Common myeloid progenitor, CD34-positive (primary cell): Measurements from ENCODE around the gene ZBTB22.

Source experiments
- CTCF ChIA-PET: fragments of 350-600 bp; sonication (Branson Sonifier 250); formaldehyde crosslinking; loops from one replicate; lab custom pipeline; 2021; ENCODE audit warnings: antibody characterized with exemption; lab: Charles Lee
- POLR2A ChIA-PET: fragments of 350-600 bp; sonication (Branson Sonifier 250); formaldehyde crosslinking; loops from one replicate; lab custom pipeline; 2021; ENCODE audit warnings: antibody characterized with exemption; lab: Charles Lee
- DNase-seq, 3 donors: peaks; one replicate each; pipeline versions ENCODE4 v3.0.0 to v3.0.0-alpha.2; 2013
- H3K27ac ChIP-seq, 2 experiments: 1 replicate in 1 of 2; 2 replicates in 1 of 2; pipeline ENCODE4 v1.7.0; 2013; ENCODE audit warnings: inconsistent platforms in 2 of 2, low read length in 2 of 2, mild to moderate bottlenecking in 2 of 2, low read depth in 1 of 2, moderate library complexity in 1 of 2; ENCODE audit not compliant: severe bottlenecking in 2 of 2, insufficient read depth in 1 of 2, poor library complexity in 1 of 2
- H3K27me3 ChIP-seq, 5 experiments: replicated peaks in 2 of 5; 1 replicate in 3 of 5; 2 replicates in 2 of 5; pipeline versions ENCODE4 v1.6.1 to v1.7.0; 2013; ENCODE audit warnings: low read length in 4 of 5, mild to moderate bottlenecking in 2 of 5, moderate library complexity in 2 of 5, inconsistent platforms in 1 of 5; ENCODE audit not compliant: insufficient read depth in 5 of 5, control insufficient read depth in 4 of 5
- H3K36me3 ChIP-seq, 4 experiments: 1 replicate in 2 of 4; 2 replicates in 2 of 4; pipeline versions ENCODE4 v1.6.1 to v1.7.0; 2013; ENCODE audit warnings: low read length in 3 of 4, control low read depth in 1 of 4, mild to moderate bottlenecking in 1 of 4; ENCODE audit not compliant: control insufficient read depth in 4 of 4, insufficient read depth in 4 of 4
- H3K4me1 ChIP-seq, 4 experiments: 1 replicate in 3 of 4; 2 replicates in 1 of 4; pipeline versions ENCODE4 v1.6.1 to v1.7.1; 2013; ENCODE audit warnings: low read length in 3 of 4, mild to moderate bottlenecking in 3 of 4, control low read depth in 1 of 4, inconsistent platforms in 1 of 4, moderate library complexity in 1 of 4; ENCODE audit not compliant: control insufficient read depth in 4 of 4, insufficient read depth in 4 of 4; ENCODE audit errors: control extremely low read depth in 1 of 4
- H3K4me3 ChIP-seq, 7 experiments: 1 replicate in 4 of 7; 2 replicates in 3 of 7; pipeline versions ENCODE4 v1.5.1 to v1.7.0; 2013; ENCODE audit warnings: mild to moderate bottlenecking in 7 of 7, low read length in 6 of 7, moderate library complexity in 6 of 7, inconsistent platforms in 2 of 7, low read depth in 2 of 7, control low read depth in 1 of 7; ENCODE audit not compliant: insufficient read depth in 4 of 7, control insufficient read depth in 1 of 7; ENCODE audit errors: extremely low read depth in 1 of 7
- H3K9me3 ChIP-seq, 5 experiments: 1 replicate in 4 of 5; 2 replicates in 1 of 5; pipeline versions ENCODE4 v1.6.1 to v1.7.1; 2013; ENCODE audit warnings: low read length in 4 of 5, mild to moderate bottlenecking in 2 of 5, inconsistent platforms in 1 of 5, low read depth in 1 of 5, moderate library complexity in 1 of 5; ENCODE audit not compliant: control insufficient read depth in 4 of 5, insufficient read depth in 2 of 5; ENCODE audit errors: control extremely low read depth in 1 of 5
- WGBS: methylation state at CpG from one replicate; pipeline ENCODE4 v1.1.5; 2013; ENCODE audit not compliant: insufficient coverage; 5-methylcytosine and 5-hydroxymethylcytosine counted together

Gene ZBTB22

DNA sequence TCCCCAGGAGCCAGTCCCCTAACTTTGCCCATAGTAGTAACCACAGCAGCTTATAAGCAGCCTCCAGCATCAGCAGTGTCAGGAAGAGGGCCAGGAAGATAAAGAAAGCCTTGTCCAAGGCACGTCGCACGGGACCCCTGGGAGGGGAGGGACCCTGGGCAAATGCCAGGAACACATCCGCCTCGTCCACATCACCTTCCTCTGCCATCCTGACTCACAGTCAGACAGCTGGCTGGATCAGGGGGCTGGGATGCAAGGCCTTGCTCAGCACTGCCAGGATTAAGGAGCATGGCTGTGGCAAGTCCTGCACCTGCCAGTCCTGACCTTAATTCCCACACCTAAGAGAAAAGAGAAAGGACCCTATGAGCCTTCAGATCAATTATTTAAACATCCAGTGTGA is 11.5 kb upstream of the ZBTB22 start:
- no peak overlapping the region for H3K4me3 ChIP-seq
- POLR2A ChIA-PET, result no interaction called here
- H3K36me3 ChIP-seq, result no peaks in the 10 kb centered on the region
- no peaks in the 10 kb centered on the region for H3K9me3 ChIP-seq
- no peaks in the 10 kb centered on the region for H3K27me3 ChIP-seq
- peaks cover 3 to 9% (median 5%) of the 10 kb centered on the region in 4 experiments for H3K4me1 ChIP-seq
- H3K27ac ChIP-seq, result no peak overlapping the region
- WGBS, result 93% methylated on average over 3 of the region's 5 CpGs
- no peak for DNase-seq
- CTCF ChIA-PET, result interaction anchor here (0.6 to 1.0 kb wide), 3 partner anchors 11 to 229 kb away, joined by 4 to 5 read pairs (median 4); partner anchors contain the start of gene ZBTB22

DNA sequence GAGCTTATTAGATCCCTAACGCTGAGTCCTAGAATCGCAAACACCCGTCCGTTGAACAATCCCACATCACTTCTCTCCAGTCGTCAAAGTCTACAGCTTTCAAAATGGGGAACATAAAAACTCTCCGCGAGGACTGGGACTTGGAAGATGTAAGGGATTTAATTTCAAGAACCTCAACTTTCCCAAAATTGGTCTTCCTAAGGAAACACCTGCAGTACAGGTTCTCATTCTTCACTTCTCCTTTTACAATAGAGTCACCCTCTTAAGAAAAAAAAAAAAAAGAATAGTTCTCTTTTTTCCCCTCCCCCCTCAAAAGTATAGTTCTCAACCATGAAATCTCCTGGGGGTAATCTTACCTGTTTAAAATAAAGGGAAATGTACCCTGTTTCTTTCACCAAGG is 6.6 kb upstream of the ZBTB22 start:
- H3K36me3 ChIP-seq, result peaks cover 8 to 27% (median 21%) of the 10 kb centered on the region in 4 experiments
- CTCF ChIA-PET, result interaction anchor here (0.6 to 1.4 kb wide), 4 partner anchors 8 to 98 kb away, joined by 3 read pairs; no protein-coding TSS in a partner anchor
- peaks cover 10 to 46% (median 28%) of the 10 kb centered on the region in 4 experiments for H3K4me1 ChIP-seq
- no peaks in the 10 kb centered on the region for H3K9me3 ChIP-seq
- H3K27ac ChIP-seq, result peak overlapping the region in 1 of 2 experiments; percentile 94
- no peaks in the 10 kb centered on the region for H3K27me3 ChIP-seq
- 0% methylated on average over 6 of the region's 7 CpGs for WGBS
- peak; percentile 47 to 71 (median 68) for DNase-seq
- POLR2A ChIA-PET, result interaction anchor here (0.6 to 1.3 kb wide), 4 partner anchors 11 to 52 kb away, joined by 3 to 4 read pairs (median 3); partner anchors contain the start of genes RPS18 and VPS52
- peak overlapping the region in 6 of 7 experiments; percentile 79 to 94 (median 90) for H3K4me3 ChIP-seq

DNA sequence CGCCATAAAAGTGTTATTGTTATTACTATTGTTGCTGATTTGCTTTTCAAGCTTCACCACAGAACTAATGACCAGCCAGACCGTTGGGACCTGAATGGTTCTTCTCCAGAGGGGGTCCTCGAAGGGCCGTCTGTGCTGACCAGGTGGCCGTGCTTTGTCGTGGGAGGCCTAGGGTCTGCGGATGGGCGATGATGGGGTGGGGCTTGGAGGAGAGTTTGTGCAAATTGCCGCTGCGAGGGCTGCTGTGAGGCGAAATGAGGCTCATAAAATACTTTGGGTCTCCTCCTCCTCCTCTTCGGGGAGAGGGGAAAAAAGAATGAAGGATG is 6.0 kb upstream of the ZBTB22 start:
- CTCF ChIA-PET, result interaction anchor here (0.7 to 1.4 kb wide), 3 partner anchors 9 to 25 kb away, joined by 3 read pairs; no protein-coding TSS in a partner anchor
- Histone ChIP-seq H3K27ac (peak overlapping the region; percentile 85 to 94), H3K4me3 (peak overlapping the region; percentile 50 to 94 (median 90)), H3K27me3 (no peaks in the 10 kb centered on the region), H3K9me3 (no peaks in the 10 kb centered on the region), H3K36me3 (peaks cover 8 to 33% (median 25%) of the 10 kb centered on the region in 4 experiments), H3K4me1 (peaks cover 10 to 51% (median 31%) of the 10 kb centered on the region in 4 experiments)
- POLR2A ChIA-PET, result interaction anchor here (0.6 to 1.3 kb wide), 4 partner anchors 10 to 52 kb away, joined by 3 to 4 read pairs (median 3); partner anchors contain the start of genes RPS18 and VPS52
- DNase-seq, result peak in 1 of 3 donors; percentile 32
- 0% methylated on average over 7 of the region's 12 CpGs for WGBS

DNA sequence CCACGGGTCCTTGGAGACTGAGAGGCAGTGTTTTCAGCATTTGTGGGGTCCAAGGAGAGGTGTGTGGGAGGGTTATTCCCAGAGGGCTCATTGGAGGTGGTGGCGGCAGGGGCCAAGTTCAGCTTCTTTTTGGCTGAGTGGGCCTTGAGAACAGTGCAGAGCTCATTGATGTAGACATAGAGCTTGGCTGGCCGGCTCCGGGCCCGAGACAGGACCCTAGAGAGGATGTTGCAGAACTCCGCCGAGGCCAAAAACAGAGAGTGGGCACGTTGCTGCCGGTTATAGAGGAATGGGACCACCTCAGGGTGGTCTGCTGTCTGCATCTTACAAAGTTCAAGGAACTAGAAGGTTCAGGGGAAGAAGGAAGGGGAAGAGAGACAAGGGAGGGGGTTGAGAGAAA is 3.7 kb upstream of the ZBTB22 start:
- CTCF ChIA-PET, result interaction anchor here (0.9 kb wide), 1 partner anchor 9 kb away, joined by 3 read pairs; no protein-coding TSS in a partner anchor

DNA sequence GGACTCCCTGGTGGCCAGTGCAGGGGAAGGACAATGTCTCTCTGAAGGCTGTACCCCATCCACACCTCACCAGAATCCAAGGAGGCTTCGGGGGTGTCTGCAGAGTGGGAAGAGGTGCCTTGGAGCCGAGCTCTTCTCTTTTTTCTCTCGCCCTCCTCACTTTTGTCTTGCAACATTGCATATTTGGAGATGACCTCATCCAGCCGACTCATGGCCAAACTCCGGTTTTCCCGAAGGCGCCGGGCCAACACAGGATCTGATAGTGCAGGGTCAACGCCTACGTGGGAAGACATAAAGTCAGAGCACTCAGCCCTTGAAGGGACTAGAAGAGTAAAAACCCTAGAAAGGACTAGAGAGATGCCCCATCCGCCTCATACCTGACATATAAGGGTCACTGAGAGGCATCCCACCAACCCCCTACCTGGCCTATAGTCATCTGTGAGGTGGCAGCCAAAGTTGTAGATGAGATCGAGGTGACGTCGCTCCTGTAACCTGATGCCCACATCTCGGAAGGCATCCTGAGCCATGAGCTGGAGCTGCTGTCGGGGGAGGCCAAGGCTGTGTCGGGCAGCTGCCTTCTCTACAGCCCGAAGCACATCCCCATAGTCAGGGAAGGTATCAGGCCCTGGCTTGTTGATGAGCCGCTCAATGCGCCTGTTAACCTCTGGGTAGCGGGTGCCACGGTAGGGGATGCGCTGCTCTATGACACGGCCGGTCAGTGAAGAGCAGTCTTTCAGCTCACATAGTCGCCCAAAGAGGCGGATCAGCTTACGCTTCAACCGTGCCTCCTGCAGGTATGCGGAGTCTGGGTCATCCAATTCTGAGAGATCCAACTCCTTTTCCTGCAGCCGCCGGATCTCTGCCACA is 3.0 kb upstream of the ZBTB22 start:
- Histone ChIP-seq H3K9me3 (no peaks in the 10 kb centered on the region), H3K27me3 (no peaks in the 10 kb centered on the region), H3K27ac (peak overlapping the region in 1 of 2 experiments; percentile 28), H3K36me3 (peaks cover 8 to 37% (median 29%) of the 10 kb centered on the region in 4 experiments), H3K4me1 (peaks cover 10 to 71% (median 44%) of the 10 kb centered on the region in 4 experiments), H3K4me3 (peak overlapping the region in 1 of 7 experiments; percentile 37)
- CTCF ChIA-PET, result interaction anchor here (0.6 to 0.9 kb wide), 2 partner anchors 9 to 22 kb away, joined by 3 read pairs; no protein-coding TSS in a partner anchor
- POLR2A ChIA-PET, result interaction anchor here (0.5 kb wide), 1 partner anchor 15 kb away, joined by 3 read pairs; no protein-coding TSS in a partner anchor
- WGBS, result 96% methylated on average over 28 of the region's 32 CpGs
- no peak for DNase-seq

More for the DNA sequence above, 3.7 kb upstream of the ZBTB22 start:
- POLR2A ChIA-PET, result interaction anchor here (0.5 kb wide), 1 partner anchor 14 kb away, joined by 3 read pairs; no protein-coding TSS in a partner anchor
- no peak for DNase-seq
- H3K4me1 ChIP-seq, result peaks cover 10 to 67% (median 42%) of the 10 kb centered on the region in 4 experiments
- H3K27me3 ChIP-seq, result no peaks in the 10 kb centered on the region
- H3K27ac ChIP-seq, result peak overlapping the region; percentile 25 to 94
- peaks cover 8 to 36% (median 27%) of the 10 kb centered on the region in 4 experiments for H3K36me3 ChIP-seq
- peak overlapping the region in 2 of 7 experiments; percentile 91 to 93 for H3K4me3 ChIP-seq
- 87% methylated on average over 8 of the region's 9 CpGs for WGBS
- no peaks in the 10 kb centered on the region for H3K9me3 ChIP-seq

DNA sequence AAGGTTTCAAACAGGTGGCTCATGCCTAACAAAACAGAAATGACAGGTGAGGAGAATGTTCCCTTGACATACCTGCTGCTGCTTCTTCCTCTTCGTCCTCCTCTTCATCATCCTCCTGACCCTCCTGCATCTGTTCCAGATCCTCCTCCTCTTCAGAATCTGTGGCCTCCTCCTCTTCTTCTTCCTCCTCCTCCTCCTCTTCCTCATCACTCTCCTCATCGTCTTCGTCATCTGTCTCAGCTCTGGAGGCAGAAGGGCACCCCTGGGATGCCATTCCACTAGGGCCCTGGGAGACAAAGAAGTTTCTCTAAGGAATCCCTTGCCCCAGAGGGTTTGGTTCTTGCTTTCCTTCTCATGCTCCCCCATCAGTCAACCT is 2.4 kb upstream of the ZBTB22 start:
- Histone ChIP-seq H3K4me1 (peaks cover 10 to 77% (median 50%) of the 10 kb centered on the region in 4 experiments), H3K27me3 (no peaks in the 10 kb centered on the region), H3K4me3 (no peak overlapping the region), H3K36me3 (peaks cover 8 to 39% (median 29%) of the 10 kb centered on the region in 4 experiments), H3K27ac (peak overlapping the region in 1 of 2 experiments; percentile 28), H3K9me3 (no peaks in the 10 kb centered on the region)
- CTCF ChIA-PET, result no interaction called here
- WGBS, result 90% methylated on average over 3 of the region's 3 CpGs
- POLR2A ChIA-PET, result no interaction called here
- no peak for DNase-seq
